Activated CD8-positive, alpha-beta memory T cell treated with anti-CD3 and anti-CD28 coated beads for 4 hours (primary cell): ENCODE data around the gene CLEC3B.
"Not testable (repeated sequence)": the region's sequence is repeated elsewhere in the genome, so short reads cannot be mapped to it uniquely, and the experiment has no call there.

Source experiments
- DNase-seq, 2 donors: peaks; one replicate each; pipeline ENCODE4 v3.0.0-alpha.2; 2020; ENCODE audit warnings: low read depth in 2 of 2

CLEC3B gene

GRCh38 chr3:45035441-45036301, 9.6 kb downstream of the CLEC3B start:
- no peak for DNase-seq

DNA sequence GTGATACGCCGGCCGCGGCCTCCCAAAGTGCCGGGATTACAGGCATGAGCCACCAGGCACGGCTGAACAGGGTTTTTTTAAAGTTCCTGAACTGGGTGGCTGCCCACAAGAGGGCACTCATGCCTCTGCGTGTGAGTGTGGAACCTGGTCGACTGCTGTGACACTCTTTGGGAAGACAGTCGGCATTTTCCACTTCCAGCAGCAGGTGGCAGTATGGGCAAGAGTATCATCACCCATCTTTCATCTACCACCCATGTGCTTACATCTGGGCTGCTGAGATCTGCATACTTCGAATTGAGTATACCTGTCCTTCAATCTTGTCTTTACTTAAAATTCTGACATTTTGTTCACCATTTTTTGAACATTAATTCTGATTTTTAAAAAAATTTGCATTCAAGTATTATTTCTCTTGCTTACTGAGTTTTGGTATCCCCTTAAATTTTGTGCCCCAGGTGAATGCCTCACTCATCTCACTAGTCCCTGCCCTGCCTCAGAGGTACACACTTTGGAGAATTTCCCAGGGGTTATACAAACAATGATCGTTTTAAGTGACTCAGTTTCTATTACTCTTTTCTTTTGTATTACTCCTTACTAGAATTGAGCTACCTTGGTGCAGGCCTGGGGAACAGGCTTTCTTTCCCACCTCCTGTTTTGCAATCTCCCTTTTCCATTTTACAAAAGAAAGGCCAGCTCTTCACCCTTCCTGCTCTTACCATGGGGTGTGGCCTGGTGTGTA, 11.8 kb downstream of the CLEC3B start:
- peak; percentile 81 to 82 for DNase-seq

DNA sequence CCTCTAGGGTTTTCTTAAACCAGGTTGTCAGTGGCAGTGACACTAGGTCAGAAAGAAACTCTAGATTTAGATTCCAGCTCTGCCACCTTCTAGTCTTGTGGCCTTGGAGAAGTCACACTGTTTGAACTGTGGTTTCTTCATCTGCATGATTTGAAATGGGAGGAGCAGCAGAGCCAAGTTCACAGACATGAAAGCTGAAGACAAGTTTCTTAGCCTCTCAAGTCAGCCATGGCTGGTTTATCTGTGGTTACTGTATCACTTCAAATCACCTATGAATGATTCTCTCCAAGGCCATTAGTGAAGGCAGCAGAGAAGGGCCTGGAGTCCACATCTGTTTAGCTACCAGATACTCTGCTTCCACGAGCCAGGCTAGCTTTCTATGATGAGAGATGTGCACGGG, 15.6 kb downstream of the CLEC3B start:
- no peak for DNase-seq

DNA sequence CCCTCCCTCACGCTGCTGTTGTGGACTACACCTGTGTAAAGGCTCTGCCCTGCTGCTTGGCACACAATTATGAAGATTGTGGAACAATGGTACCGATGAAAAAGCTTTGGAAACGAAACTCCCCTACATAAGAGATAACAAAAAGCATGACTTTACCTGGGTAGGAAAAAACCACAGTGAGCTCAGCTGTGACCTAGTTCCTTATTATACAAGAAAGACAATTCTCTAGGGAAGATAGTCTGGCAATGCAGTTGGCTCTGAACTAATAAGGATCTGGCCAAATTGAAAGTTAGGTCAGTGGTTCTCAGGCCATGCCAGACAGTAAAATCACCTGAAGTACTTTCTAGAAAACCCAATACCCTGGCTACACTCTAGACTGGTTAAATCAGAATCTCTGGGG, 16.1 kb downstream of the CLEC3B start:
- DNase-seq, result no peak

GRCh38 chr3:45043728-45044299, 17.7 kb downstream of the CLEC3B start:
- no peak for DNase-seq

DNA sequence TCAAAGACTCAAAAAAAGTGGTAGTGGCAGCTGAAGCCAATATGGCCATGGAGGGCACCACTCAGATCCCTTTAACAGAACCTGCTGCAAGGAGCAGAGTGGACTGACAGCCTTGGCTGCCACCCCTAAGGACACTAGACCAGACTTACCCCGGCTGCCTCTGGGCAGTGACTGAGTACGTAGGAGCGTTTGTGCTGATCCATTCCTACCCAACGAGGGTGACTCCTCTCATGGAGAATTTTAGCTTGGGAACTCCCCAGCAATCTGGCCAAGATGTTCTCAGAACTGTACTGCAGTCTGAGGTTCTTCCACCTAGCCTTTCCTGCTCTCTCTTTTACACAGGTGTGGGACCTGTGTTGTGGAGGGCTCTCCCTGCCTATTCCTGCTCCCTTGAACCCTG, 22.1 kb downstream of the CLEC3B start:
- DNase-seq, result no peak

DNA sequence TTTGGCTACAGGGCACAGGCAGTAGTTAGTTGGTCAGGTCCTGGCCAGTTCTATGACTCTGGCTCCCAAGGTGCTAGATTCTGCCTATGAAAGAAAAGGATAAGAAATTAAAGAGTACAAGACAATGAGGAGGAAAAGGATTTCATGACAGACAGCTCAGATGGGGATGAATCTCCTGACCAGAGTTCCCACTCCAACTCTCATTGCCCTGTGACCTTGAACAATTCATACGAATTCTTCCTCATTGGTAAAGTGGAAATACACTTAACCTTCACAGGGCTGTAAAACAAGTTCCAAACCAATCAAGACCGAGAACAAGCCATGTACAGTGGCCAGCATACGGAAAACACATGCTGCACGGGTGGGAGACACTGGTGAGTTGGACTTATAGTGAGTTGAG, 23.7 kb downstream of the CLEC3B start:
- DNase-seq, result no peak

- no peak for DNase-seq
Measured at GRCh38 chr3:45051685-45052084, 25.6 kb downstream of the CLEC3B start.

GRCh38 chr3:45053805-45054195, 27.7 kb downstream of the CLEC3B start:
- DNase-seq, result not testable (repeated sequence)

GRCh38 chr3:45054196-45054857, 28.2 kb downstream of the CLEC3B start:
- no peak for DNase-seq

GRCh38 chr3:45055032-45055410, 28.9 kb downstream of the CLEC3B start:
- no peak for DNase-seq

DNA sequence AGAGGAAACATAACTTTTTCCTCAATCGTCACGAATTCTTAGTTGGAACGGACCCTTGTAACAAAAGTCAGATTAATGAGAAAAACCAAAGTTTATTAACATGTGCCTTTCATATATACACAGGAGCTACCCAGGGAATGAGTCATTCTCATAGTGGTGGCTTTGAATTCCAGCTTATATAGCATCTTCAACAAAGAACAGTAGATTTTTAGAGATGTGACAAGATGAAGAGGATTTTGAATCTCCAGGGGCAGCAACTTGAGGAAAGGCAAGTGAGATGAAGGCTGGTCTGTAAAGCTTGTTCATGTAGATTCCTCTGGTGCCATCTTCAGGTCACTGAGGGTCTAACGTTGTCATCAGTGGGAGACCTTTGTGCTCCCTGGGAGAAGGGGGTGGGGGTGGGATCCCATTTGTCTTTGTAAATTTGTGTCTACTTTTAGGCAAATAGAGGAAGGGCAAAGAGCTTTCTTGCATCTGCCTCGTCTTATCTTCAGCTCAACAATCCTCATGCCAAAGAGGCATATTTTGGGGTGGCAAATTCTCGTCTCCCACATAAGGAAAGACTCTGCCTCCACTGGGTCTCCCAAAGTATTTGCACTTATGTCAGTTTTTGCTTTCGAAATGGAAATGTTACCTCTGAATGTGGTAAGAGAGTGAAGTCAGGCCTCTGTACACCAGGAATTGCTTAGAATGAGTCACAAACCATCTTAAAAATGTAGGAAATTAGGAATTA, 29.5 kb downstream of the CLEC3B start:
- no peak for DNase-seq

- no peak for DNase-seq
Measured at GRCh38 chr3:45056608-45057301, 30.7 kb downstream of the CLEC3B start.

DNA sequence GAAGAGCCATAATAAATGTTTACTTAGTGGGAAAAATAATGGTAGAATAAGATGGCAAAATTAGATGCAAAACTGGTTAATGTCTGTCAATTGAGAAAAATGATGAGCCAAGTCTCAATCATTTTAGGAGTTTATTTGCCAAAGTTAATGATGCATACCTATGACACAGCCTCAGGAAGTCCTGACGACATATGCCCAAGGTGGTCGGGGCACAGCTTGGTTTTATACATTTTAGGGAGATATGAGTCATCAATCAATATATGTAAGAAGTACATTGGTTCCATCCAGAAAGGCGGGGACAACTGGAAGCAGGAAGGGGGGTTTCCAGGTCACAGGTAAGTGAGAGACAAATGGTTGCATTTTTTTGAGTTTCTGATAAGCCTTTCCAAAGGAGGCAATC, 31.5 kb downstream of the CLEC3B start:
- DNase-seq, result peak in 1 of 2 donors; percentile 6

DNA sequence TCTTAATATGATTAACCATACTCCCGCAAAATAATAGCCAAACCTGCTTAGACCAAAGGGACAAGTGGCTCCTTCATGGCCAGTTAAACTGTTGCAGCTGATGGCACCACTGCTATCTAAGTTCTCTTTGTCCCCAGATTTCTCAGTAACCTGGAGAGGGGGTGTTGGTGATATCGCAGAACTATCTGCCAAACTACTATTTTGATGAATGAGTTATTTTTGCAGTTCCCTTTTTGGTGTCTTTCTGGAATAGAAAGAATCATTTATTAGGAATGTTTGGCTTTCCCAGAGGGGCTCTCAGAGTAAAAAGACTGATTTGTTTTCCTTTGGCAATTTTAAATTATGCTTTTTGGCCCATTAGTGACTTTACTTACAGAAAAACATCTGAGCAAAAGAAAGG, 33.0 kb downstream of the CLEC3B start:
- no peak for DNase-seq

DNA sequence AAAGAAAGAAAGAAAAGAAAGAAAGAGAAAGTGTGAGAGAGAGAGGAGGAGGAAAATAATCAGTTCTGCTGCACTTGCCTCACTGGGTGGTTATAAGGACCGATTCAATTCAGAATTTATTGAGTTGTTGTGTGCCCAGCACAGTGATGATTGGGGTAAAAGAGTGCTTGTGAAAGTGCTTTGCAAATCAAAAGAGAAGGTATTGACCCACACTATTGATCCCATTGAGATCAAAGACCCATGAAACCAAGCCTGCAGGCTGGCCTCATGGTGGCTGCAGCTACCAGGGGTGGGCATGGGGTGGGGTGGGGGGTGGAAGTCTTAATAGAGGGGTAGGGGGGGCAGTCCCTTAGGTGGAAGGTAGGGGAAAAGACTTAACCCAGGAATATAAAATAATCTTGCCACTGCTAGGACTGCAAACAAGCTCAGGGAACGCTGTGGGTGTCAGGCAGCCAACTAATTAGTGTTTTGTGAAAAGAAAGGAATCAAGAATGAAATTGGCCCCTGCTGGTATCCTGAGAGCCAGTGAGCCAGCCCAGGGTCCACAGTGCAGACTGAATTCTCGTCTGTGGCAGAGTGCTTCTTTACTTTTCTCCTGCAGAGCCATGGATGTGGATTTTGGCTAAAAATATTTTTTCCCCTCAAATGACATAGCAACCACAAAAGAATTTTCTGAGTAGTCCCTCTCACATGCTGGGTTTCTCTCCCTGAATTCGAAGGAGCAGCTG, 34.2 kb downstream of the CLEC3B start:
- no peak for DNase-seq

GRCh38 chr3:45062697-45063070, 36.6 kb downstream of the CLEC3B start:
- no peak for DNase-seq

DNA sequence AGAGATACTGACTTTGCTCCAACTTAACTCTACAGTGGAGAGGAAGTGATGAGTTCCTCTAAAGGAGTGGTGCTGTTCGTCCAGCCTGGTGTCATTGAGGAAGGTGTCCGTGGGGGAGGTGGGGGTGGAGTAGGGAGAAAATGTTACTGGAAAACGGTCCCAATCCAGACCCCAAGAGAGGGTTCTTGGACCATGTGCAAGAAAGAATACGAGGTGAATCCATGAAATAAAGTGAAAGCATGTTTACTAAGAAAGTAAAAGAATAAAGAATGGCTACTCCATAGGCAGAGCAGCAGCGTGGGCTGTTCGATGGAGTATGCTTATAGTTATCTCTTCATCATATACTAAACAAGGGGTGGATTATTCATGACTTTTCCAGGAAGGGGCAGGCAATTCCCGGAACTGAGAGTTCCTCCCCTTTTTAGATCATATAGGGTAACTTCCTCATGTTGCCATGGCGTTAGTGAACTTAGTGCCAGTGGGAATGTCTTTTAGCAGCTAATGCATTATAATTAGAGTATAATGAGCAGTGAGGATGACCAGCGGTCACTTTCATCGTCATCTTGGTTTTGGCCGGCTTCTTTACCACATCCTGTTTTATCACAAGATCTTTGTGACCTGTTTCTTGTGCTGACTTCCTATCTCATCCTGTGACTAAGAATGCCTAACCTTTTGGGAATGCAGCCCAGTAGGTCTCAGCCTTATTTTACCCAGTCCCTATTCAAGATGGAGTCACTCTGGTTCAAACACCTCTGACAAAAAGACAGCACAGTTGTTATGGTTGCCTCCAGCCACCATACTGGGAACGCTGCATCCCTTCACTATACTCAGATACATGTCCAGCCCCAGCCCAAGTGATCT, 38.6 kb downstream of the CLEC3B start:
- peak in 1 of 2 donors; percentile 52 for DNase-seq

GRCh38 chr3:45065373-45065720, 39.2 kb downstream of the CLEC3B start:
- no peak for DNase-seq
